Stimulated activated CD4-positive, alpha-beta T cell treated with anti-CD3 and anti-CD28 coated beads, Interleukin-15, amount 100 ng/mL, for 48 hours (primary cell): ENCODE results near the gene FBXL13.

ENCODE experiments used
- DNase-seq, 2 donors: peaks; one replicate each; pipeline ENCODE4 v3.0.0-alpha.2; 2020; ENCODE audit warnings: low read depth in 2 of 2

Gene FBXL13

GRCh38 chr7:102895602-102896001 is 179.0 kb downstream of the FBXL13 start:
- no peak for DNase-seq

GRCh38 chr7:102892631-102893278 is 181.8 kb downstream of the FBXL13 start:
- DNase-seq: no peak

- no peak for DNase-seq
Measured at GRCh38 chr7:102891693-102892261, 182.8 kb downstream of the FBXL13 start.

- DNase-seq: no peak
Measured at GRCh38 chr7:102890971-102891692, 183.5 kb downstream of the FBXL13 start.

GRCh38 chr7:102890292-102890970 is 184.2 kb downstream of the FBXL13 start:
- no peak for DNase-seq

- DNase-seq: no peak
Measured at GRCh38 chr7:102889851-102890250, 184.7 kb downstream of the FBXL13 start.

- no peak for DNase-seq
Measured at GRCh38 chr7:102888561-102889233, 185.9 kb downstream of the FBXL13 start.

- no peak for DNase-seq
Measured at GRCh38 chr7:102883098-102883860, 191.3 kb downstream of the FBXL13 start.

- peak; percentile 24 to 31 for DNase-seq
Measured at GRCh38 chr7:102875700-102876295, 198.8 kb downstream of the FBXL13 start.

GRCh38 chr7:102874966-102875365 is 199.6 kb downstream of the FBXL13 start:
- no peak for DNase-seq

GRCh38 chr7:102874166-102874829 is 200.3 kb downstream of the FBXL13 start:
- DNase-seq: no peak

- DNase-seq: no peak
Measured at GRCh38 chr7:102873470-102874165, 201.0 kb downstream of the FBXL13 start.

GRCh38 chr7:102872460-102872859 is 202.1 kb downstream of the FBXL13 start:
- no peak for DNase-seq

GRCh38 chr7:102869195-102869594 is 205.4 kb downstream of the FBXL13 start:
- no peak for DNase-seq

- DNase-seq: no peak
Measured at GRCh38 chr7:102866535-102867215, 207.9 kb downstream of the FBXL13 start.

GRCh38 chr7:102864958-102865357 is 209.6 kb downstream of the FBXL13 start:
- DNase-seq: no peak

GRCh38 chr7:102860351-102860811 is 214.2 kb downstream of the FBXL13 start:
- no peak for DNase-seq

GRCh38 chr7:102859799-102860125 is 214.8 kb downstream of the FBXL13 start:
- no peak for DNase-seq
